DOHH2 (cell line): Measurements from ENCODE around the gene RNF17.
"Not testable (repeated sequence)": the region's sequence is repeated elsewhere in the genome, so short reads cannot be mapped to it uniquely, and the experiment has no call there.

Experiments
- H3F3A ChIP-seq: fragments of 200-600 bp; sonication (generic), shearing (Covaris generic); 2 replicates; pipeline ENCODE4 v1.6.0; 2016; ENCODE audit warnings: antibody characterized with exemption, mild to moderate bottlenecking; ENCODE audit not compliant: control insufficient read depth, insufficient read depth
- H3K27ac ChIP-seq: fragments of 200-600 bp; sonication (generic); 2 replicates; pipeline ENCODE4 v1.5.1; 2014; ENCODE audit warnings: low read depth, mild to moderate bottlenecking, low read length, moderate library complexity
- H3K27me3 ChIP-seq: fragments of 200-600 bp; sonication (generic); 2 replicates; pipeline ENCODE4 v1.6.1; 2014; ENCODE audit warnings: mild to moderate bottlenecking, low read length, mixed read lengths; ENCODE audit not compliant: control insufficient read depth
- H3K36me3 ChIP-seq: fragments of 200-600 bp; sonication (generic); 2 replicates; pipeline ENCODE4 v1.6.1; 2014; ENCODE audit warnings: mild to moderate bottlenecking, low read length, moderate library complexity, mixed read lengths; ENCODE audit not compliant: control insufficient read depth
- H3K4me1 ChIP-seq: fragments of 200-600 bp; sonication (generic); 2 replicates; pipeline ENCODE4 v1.6.1; 2014; ENCODE audit warnings: mild to moderate bottlenecking, low read length, mixed read lengths; ENCODE audit not compliant: control insufficient read depth
- H3K4me2 ChIP-seq: fragments of 200-600 bp; sonication (generic); 2 replicates; pipeline ENCODE4 v1.6.0; 2014; ENCODE audit warnings: mild to moderate bottlenecking, low read length, moderate library complexity
- H3K4me3 ChIP-seq: fragments of 200-600 bp; sonication (generic); 2 replicates; pipeline ENCODE4 v1.5.1; 2014; ENCODE audit warnings: mild to moderate bottlenecking, low read length, mixed read lengths
- H3K79me2 ChIP-seq: fragments of 200-600 bp; sonication (generic); 2 replicates; pipeline ENCODE4 v1.6.1; 2014; ENCODE audit warnings: mild to moderate bottlenecking, low read length, mixed read lengths; ENCODE audit not compliant: control insufficient read depth
- H3K9me2 ChIP-seq: fragments of 200-600 bp; sonication (generic); replicated peaks from 2 replicates; pipeline ENCODE4 v1.6.1; 2014; ENCODE audit warnings: mild to moderate bottlenecking, low read length, mixed read lengths; ENCODE audit not compliant: control insufficient read depth
- H3K9me3 ChIP-seq: fragments of 200-600 bp; sonication (generic); 2 replicates; pipeline ENCODE4 v1.6.1; 2014; ENCODE audit warnings: antibody characterized with exemption, low read length, mixed read lengths; ENCODE audit not compliant: control insufficient read depth, insufficient read depth
- H4K20me1 ChIP-seq: fragments of 200-600 bp; sonication (generic); 2 replicates; pipeline ENCODE4 v1.6.0; 2014; ENCODE audit warnings: low read depth, mild to moderate bottlenecking, antibody characterized with exemption, low read length, moderate library complexity; ENCODE audit not compliant: control insufficient read depth, insufficient read depth
- CTCF ChIP-seq: fragments of 200-600 bp; sonication (generic); IDR thresholded peaks from one replicate; pipeline ENCODE4 v1.5.1; 2014; ENCODE audit warnings: antibody characterized with exemption, mild to moderate bottlenecking, low read depth, low read length; ENCODE audit not compliant: poor library complexity, severe bottlenecking
- EZH2phosphoT487 ChIP-seq: fragments of 200-600 bp; sonication (generic); IDR thresholded peaks from 2 replicates; pipeline ENCODE4 v1.6.1; 2017; ENCODE audit warnings: borderline replicate concordance, mild to moderate bottlenecking, antibody characterized with exemption, low read length, moderate library complexity, mixed read lengths

The RNF17 gene

GRCh38 chr13:24822640-24823039 lies 58.7 kb downstream of the RNF17 start:
- Histone ChIP-seq H3F3A (no peaks in the 10 kb centered on the region), H3K4me1 (no peaks in the 10 kb centered on the region), H3K9me2 (no peaks in the 10 kb centered on the region), H3K4me2 (no peak overlapping the region), H3K27ac (no peak overlapping the region), H4K20me1 (no peaks in the 10 kb centered on the region), H3K9me3 (no peaks in the 10 kb centered on the region; the same call in 1 of the 2 replicates), H3K4me3 (no peak overlapping the region), H3K79me2 (no peaks in the 10 kb centered on the region), H3K36me3 (no peaks in the 10 kb centered on the region), H3K27me3 (no peaks in the 10 kb centered on the region)
- TF ChIP-seq CTCF = no peak

GRCh38 chr13:24823122-24823710 lies 59.2 kb downstream of the RNF17 start:
- H3K9me2 ChIP-seq, H4K20me1 ChIP-seq, H3F3A ChIP-seq, H3K4me2 ChIP-seq, H3K36me3 ChIP-seq, H3K79me2 ChIP-seq, H3K4me3 ChIP-seq, H3K9me3 ChIP-seq, H3K4me1 ChIP-seq, H3K27ac ChIP-seq, H3K27me3 ChIP-seq: not testable (repeated sequence)

- Histone ChIP-seq H3F3A (no peaks in the 10 kb centered on the region), H3K9me3 (no peaks in the 10 kb centered on the region), H3K27ac (no peak overlapping the region), H3K4me2 (no peak overlapping the region), H4K20me1 (no peaks in the 10 kb centered on the region), H3K79me2 (no peaks in the 10 kb centered on the region), H3K27me3 (peaks cover 8% of the 10 kb centered on the region), H3K9me2 (no peaks in the 10 kb centered on the region), H3K36me3 (no peaks in the 10 kb centered on the region), H3K4me1 (no peaks in the 10 kb centered on the region), H3K4me3 (no peak overlapping the region)
- TF ChIP-seq CTCF (no peak), EZH2phosphoT487 (no peak)
These were observed 63.8 kb downstream of the RNF17 start for GRCh38 chr13:24827799-24828198.

GRCh38 chr13:24834902-24835510 lies 71.0 kb downstream of the RNF17 start:
- TF ChIP-seq EZH2phosphoT487 (no peak), CTCF (no peak)
- H3K9me3 ChIP-seq = no peaks in the 10 kb centered on the region
- H3K79me2 ChIP-seq = no peaks in the 10 kb centered on the region
- H3K27me3 ChIP-seq = peaks cover 18% of the 10 kb centered on the region
- no peak overlapping the region for H3K4me2 ChIP-seq
- H3F3A ChIP-seq = no peaks in the 10 kb centered on the region
- no peak overlapping the region for H3K27ac ChIP-seq
- H3K9me2 ChIP-seq = no peaks in the 10 kb centered on the region
- H3K4me1 ChIP-seq = peaks cover 4% of the 10 kb centered on the region; the same call in 1 of the 2 replicates
- no peaks in the 10 kb centered on the region for H4K20me1 ChIP-seq
- no peaks in the 10 kb centered on the region for H3K36me3 ChIP-seq
- H3K4me3 ChIP-seq = no peak overlapping the region

GRCh38 chr13:24837528-24837927 lies 73.6 kb downstream of the RNF17 start:
- not testable (repeated sequence) for H3K9me2 ChIP-seq, H3F3A ChIP-seq, H3K27ac ChIP-seq, H3K9me3 ChIP-seq, H3K4me3 ChIP-seq, H3K79me2 ChIP-seq, H3K4me2 ChIP-seq, H3K4me1 ChIP-seq, H3K27me3 ChIP-seq, H4K20me1 ChIP-seq, H3K36me3 ChIP-seq
